Panc1 (cell line): Measurements from ENCODE around the gene PPP2R1A. TPM values are rescaled to one million over a fixed set of nuclear protein-coding genes. Genes with fewer than 3 reads are reported as not detected.

Source experiments
- ATAC-seq: fragments of 200-7000 bp; cut with Tn5 transposase; 2 replicates; pipeline ENCODE4 v1.9.1; 2020; ENCODE audit warnings: mild to moderate bottlenecking, moderate library complexity
- BruUV-seq: library from RNA; stranded (reverse); fragments of 400-500 nt; replicated peaks from 2 replicates; lab custom pipeline; 2021; lab: Mats Ljungman, UMichigan
- CTCF ChIA-PET: fragments of 300-600 bp; sonication (Branson Sonifier 250); formaldehyde crosslinking; loops from one replicate; lab custom pipeline; 2022; ENCODE audit warnings: antibody characterized with exemption; lab: Charles Lee
- POLR2A ChIA-PET: fragments of 300-600 bp; sonication (Branson Sonifier 250); formaldehyde crosslinking; loops from one replicate; lab custom pipeline; 2022; ENCODE audit warnings: antibody characterized with exemption; lab: Charles Lee
- DNase-seq: peaks from one replicate; pipeline ENCODE4 v3.0.0-alpha.2; 2010; ENCODE audit warnings: low read depth, low spot score
- H3K27ac ChIP-seq: 2 replicates; pipeline ENCODE4 v1.5.1; 2011; ENCODE audit warnings: mild to moderate bottlenecking, low read length, inconsistent platforms
- H3K27me3 ChIP-seq: fragments of 200-500 bp; sonication (Bioruptor generic); 2 replicates; pipeline ENCODE4 v1.6.0; 2014; ENCODE audit warnings: low read length, inconsistent platforms; ENCODE audit not compliant: control insufficient read depth, insufficient read depth
- H3K36me3 ChIP-seq: fragments of 200-500 bp; sonication (Bioruptor generic); 2 replicates; pipeline ENCODE4 v1.5.1; 2014; ENCODE audit warnings: inconsistent platforms, mild to moderate bottlenecking, low read length, moderate library complexity; ENCODE audit not compliant: control insufficient read depth, insufficient read depth
- H3K4me1 ChIP-seq: 2 replicates; pipeline ENCODE4 v1.5.1; 2011; ENCODE audit warnings: inconsistent platforms, mild to moderate bottlenecking, low read length, moderate library complexity; ENCODE audit not compliant: control insufficient read depth, insufficient read depth
- H3K4me3 ChIP-seq, 2 experiments: 2 replicates each; pipeline ENCODE4 v1.5.1; 2011 to 2012; ENCODE audit warnings: low read depth in 2 of 2, low read length in 2 of 2, mild to moderate bottlenecking in 2 of 2, inconsistent platforms in 1 of 2, moderate library complexity in 1 of 2
- H3K9me3 ChIP-seq: fragments of 200-500 bp; sonication (Bioruptor generic); 2 replicates; pipeline ENCODE4 v1.5.1; 2014; ENCODE audit warnings: low read depth, mild to moderate bottlenecking, inconsistent platforms, low read length, moderate library complexity; ENCODE audit not compliant: control insufficient read depth, insufficient read depth
- POLR2AphosphoS5 ChIP-seq: IDR thresholded peaks from 2 replicates; pipeline ENCODE4 v1.6.1; 2012; ENCODE audit warnings: mild to moderate bottlenecking, low read depth, low read length, moderate library complexity
- SIN3A ChIP-seq: IDR thresholded peaks from 2 replicates; pipeline ENCODE4 v1.6.1; 2012; ENCODE audit warnings: low read depth, mild to moderate bottlenecking, low read length, moderate library complexity, borderline replicate concordance; ENCODE audit not compliant: insufficient read depth
- TCF7L2 ChIP-seq: IDR thresholded peaks from 2 replicates; pipeline ENCODE4 v1.6.1; 2011; ENCODE audit warnings: mild to moderate bottlenecking, low read depth, low read length, inconsistent platforms
- in situ Hi-C: cut with HindIII; loops from 2 replicates; pipeline ENCODE4 v1.10.0; 2016; ENCODE audit warnings: low sequenced_read_pairs, low pct_unique_long_range_greater_than_20kb
- intact Hi-C: fragments of 100-400 bp; cut with micrococcal nuclease; formaldehyde crosslinking; loops from one replicate; pipeline ENCODE4 v1.10.0; 2022; ENCODE audit not compliant: unreplicated experiment
- total RNA-seq: library from RNA; stranded (reverse); gene quantifications from one replicate; pipeline ENCODE4 v1.2.1, GENCODE V29; 2021; ENCODE audit not compliant: unreplicated experiment
- TF ChIP-seq, protein P1 (sequence below): fragments of 450-650 bp; IDR thresholded peaks from 2 replicates; pipeline ENCODE4 v1.5.1; 2017; ENCODE audit warnings: mild to moderate bottlenecking
- TF ChIP-seq, protein P2 (sequence below), 2 experiments: IDR thresholded peaks; 2 replicates each; pipeline ENCODE4 v1.6.1; 2011 to 2012; ENCODE audit warnings: low read depth in 2 of 2, control low read depth in 1 of 2, low read length in 1 of 2, mild to moderate bottlenecking in 1 of 2, moderate library complexity in 1 of 2; ENCODE audit not compliant: insufficient read depth in 1 of 2

Gene PPP2R1A
- total RNA-seq, 1 experiment from 2014 or later: 146 TPM

DNA sequence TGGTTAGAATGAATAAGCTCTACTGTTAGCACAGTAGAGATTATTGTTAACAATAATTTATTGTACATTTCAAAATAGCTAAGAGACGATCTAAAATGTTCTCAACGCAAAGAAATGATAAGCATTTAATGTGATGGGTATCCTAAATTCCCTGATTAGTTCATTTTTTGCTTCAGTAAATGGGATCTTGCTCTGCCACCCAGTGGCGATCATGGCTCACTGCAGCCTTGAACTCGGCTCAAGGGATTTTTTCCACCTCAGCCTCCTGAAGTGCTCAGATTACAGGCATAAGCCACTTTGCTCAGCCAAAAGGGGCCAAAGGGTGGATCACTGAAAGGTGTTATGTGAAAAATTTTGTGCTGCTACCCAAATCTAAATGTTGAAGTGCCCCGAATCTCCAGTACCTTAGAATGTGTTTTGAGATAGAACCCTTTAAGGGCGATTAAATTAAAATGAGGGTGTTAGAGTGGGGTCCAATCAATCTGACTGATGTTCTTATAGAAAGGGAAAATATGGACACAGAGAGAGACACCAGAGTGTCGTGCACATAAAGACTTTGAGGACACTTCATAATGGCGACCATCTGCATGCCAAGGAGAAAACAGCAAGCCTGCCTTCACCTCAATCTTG is 48.0 kb downstream of the PPP2R1A start:
- in situ Hi-C loops (no loop called here), intact Hi-C loops (loop anchor here (2.0 kb wide), 1 partner anchor 99 kb away; the partner anchor contains the start of gene ZNF616)
- no TSS peak for BruUV-seq
- Histone ChIP-seq H3K4me3 (no peak overlapping the region), H3K9me3 (no peaks in the 10 kb centered on the region), H3K36me3 (no peaks in the 10 kb centered on the region), H3K27me3 (no peaks in the 10 kb centered on the region), H3K27ac (no peak overlapping the region), H3K4me1 (no peaks in the 10 kb centered on the region)
- ChIA-PET POLR2A (no interaction called here), CTCF (interaction anchor here (0.5 kb wide), 2 partner anchors 389 to 535 kb away, joined by 3 read pairs; no protein-coding TSS in a partner anchor)
- no peak for TF ChIP-seq POLR2AphosphoS5
- no peak for TF ChIP-seq SIN3A
- TF ChIP-seq, protein P1, sequence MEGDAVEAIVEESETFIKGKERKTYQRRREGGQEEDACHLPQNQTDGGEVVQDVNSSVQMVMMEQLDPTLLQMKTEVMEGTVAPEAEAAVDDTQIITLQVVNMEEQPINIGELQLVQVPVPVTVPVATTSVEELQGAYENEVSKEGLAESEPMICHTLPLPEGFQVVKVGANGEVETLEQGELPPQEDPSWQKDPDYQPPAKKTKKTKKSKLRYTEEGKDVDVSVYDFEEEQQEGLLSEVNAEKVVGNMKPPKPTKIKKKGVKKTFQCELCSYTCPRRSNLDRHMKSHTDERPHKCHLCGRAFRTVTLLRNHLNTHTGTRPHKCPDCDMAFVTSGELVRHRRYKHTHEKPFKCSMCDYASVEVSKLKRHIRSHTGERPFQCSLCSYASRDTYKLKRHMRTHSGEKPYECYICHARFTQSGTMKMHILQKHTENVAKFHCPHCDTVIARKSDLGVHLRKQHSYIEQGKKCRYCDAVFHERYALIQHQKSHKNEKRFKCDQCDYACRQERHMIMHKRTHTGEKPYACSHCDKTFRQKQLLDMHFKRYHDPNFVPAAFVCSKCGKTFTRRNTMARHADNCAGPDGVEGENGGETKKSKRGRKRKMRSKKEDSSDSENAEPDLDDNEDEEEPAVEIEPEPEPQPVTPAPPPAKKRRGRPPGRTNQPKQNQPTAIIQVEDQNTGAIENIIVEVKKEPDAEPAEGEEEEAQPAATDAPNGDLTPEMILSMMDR: peak; percentile 83
- TF ChIP-seq, protein P2, sequence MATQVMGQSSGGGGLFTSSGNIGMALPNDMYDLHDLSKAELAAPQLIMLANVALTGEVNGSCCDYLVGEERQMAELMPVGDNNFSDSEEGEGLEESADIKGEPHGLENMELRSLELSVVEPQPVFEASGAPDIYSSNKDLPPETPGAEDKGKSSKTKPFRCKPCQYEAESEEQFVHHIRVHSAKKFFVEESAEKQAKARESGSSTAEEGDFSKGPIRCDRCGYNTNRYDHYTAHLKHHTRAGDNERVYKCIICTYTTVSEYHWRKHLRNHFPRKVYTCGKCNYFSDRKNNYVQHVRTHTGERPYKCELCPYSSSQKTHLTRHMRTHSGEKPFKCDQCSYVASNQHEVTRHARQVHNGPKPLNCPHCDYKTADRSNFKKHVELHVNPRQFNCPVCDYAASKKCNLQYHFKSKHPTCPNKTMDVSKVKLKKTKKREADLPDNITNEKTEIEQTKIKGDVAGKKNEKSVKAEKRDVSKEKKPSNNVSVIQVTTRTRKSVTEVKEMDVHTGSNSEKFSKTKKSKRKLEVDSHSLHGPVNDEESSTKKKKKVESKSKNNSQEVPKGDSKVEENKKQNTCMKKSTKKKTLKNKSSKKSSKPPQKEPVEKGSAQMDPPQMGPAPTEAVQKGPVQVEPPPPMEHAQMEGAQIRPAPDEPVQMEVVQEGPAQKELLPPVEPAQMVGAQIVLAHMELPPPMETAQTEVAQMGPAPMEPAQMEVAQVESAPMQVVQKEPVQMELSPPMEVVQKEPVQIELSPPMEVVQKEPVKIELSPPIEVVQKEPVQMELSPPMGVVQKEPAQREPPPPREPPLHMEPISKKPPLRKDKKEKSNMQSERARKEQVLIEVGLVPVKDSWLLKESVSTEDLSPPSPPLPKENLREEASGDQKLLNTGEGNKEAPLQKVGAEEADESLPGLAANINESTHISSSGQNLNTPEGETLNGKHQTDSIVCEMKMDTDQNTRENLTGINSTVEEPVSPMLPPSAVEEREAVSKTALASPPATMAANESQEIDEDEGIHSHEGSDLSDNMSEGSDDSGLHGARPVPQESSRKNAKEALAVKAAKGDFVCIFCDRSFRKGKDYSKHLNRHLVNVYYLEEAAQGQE (IDR thresholded peaks at IDR 0.05; ENCODE audit: insufficient read depth in 1 of 2, low read depth in 2 of 2, low read length in 1 of 2): no peak
- DNase-seq: peak; percentile 47
- ATAC-seq: 0 out of 2 replicates have a peak, but pooled peaks have one; percentile 53

DNA sequence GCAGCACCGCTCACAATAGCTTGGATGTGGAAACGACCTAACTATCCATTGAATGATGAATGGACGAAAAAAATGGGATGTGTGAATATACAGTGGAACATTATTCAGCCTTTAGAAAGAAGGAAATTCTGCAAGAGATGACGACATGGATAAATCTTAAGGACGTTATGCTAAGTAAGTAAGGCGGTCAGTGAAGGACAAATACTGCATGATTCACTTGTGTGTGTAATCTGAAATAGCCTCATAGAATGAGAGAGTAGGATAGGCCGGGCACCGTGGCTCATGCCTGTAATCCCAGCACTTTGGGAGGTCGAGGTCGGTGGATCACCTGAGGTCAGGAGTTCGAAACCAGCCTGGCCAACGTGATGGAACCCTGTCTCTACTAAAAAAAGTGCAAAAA is 54.2 kb downstream of the PPP2R1A start:
- H3K4me3 ChIP-seq: no peak overlapping the region
- ChIA-PET POLR2A (no interaction called here), CTCF (no interaction called here)
- H3K9me3 ChIP-seq: no peaks in the 10 kb centered on the region
- TF ChIP-seq SIN3A: no peak
- TF ChIP-seq POLR2AphosphoS5: no peak
- TF ChIP-seq, protein P1: no peak
- TF ChIP-seq TCF7L2: no peak
- TF ChIP-seq, protein P2 (IDR thresholded peaks at IDR 0.05; ENCODE audit: insufficient read depth in 1 of 2, low read depth in 2 of 2, low read length in 1 of 2): no peak
- DNase-seq (no peak), ATAC-seq (no peak)
- no peak overlapping the region for H3K27ac ChIP-seq
- no peaks in the 10 kb centered on the region for H3K36me3 ChIP-seq
- intact Hi-C loops: no loop called here
- no TSS peak for BruUV-seq
- in situ Hi-C loops: no loop called here
- no peaks in the 10 kb centered on the region for H3K4me1 ChIP-seq
- no peaks in the 10 kb centered on the region for H3K27me3 ChIP-seq
